GM19397 (cell line): ENCODE results near the gene SFSWAP.

Experiments
- ATAC-seq: cut with Tn5 transposase; IDR thresholded peaks from one replicate; pipeline ENCODE4 v1.9.1; 2021; ENCODE audit warnings: mild to moderate bottlenecking, moderate library complexity; ENCODE audit not compliant: unreplicated experiment

The SFSWAP gene

DNA sequence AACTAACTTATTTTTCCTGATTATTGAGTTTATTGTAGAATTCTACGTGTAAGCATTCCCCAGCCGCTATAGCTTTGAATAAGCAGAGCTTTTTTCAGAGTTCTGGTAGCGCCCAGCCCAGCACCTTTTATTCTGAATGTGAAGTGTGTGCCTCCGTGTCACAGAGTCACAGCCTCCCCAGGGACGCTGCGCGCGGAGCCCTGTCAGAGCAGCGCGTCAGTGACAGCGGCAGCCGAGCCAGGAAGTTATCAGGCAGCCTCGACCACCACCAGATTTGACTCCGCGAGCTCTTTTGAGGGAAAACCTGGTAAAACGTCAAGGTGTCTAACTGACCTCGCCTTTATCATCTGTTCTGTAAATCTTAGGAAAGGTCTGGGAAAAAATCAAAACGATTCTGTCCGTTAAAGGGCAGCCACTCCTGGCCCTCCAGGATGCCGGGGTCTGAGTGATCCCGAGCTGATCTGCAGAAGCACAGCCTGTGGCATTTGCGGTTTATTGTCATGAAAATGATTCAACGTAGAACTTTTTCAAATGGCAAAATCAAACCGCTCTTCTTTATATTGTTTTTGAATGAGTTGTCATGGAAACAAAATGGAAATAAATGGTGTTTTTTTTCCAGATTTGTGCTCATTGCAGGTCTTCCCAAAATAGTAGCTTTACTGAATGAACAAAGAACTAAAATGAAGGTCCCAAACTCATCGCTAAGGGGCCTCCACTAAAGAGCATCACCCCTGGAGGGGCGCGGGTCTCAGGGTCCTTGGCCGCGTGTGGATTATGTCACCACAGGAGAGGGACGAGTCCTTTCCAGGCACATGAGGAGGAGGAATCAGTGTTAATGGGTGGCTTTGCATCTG lies 74.2 kb downstream of the SFSWAP start:
- ATAC-seq = no peak

DNA sequence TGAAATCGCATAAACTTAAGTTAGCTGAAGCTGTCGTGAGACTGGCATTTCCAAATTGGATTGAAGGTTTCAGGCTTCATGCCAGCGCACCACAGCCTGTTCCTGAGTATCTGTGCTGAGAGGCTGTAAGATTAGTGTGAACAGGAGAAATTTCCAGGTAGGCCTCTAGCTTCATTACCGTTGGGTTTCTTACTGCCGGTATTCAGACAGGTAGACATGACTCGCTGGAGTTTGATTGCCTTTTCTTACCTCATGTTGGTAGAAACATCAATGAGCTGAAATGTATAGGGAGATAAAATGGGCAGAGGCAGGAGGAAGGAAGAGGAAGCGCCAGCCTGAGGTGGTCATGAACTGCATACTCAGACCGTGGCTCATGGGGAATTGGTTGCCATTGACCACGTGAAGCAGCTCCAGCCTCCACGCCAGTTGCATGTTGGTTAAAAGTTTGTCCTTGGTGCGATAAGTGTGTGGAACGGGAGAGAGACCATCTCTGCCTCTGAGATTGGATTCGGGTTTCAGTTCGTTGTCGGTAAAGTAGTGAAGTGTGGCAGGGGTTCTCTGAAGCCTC lies 75.0 kb downstream of the SFSWAP start:
- ATAC-seq = no peak

DNA sequence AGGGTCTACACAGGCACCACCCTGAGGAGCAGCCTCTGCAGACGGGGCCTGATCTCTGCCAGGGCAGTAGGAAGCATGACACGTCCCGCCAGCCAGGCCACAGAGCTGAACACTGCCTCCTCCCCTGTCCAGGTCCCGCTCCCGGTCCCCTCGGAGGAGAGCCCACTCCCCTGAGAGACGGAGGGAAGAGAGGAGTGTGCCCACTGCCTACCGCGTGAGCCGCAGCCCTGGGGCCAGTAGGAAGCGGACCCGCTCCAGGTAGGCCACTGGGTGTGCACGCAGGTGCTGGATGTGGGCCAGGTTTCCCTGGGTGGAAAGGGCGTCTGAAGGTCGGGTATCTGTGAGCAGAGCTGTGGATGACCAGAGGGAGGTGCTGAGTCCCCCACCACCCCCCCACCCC lies 75.4 kb downstream of the SFSWAP start:
- ATAC-seq = no peak

DNA sequence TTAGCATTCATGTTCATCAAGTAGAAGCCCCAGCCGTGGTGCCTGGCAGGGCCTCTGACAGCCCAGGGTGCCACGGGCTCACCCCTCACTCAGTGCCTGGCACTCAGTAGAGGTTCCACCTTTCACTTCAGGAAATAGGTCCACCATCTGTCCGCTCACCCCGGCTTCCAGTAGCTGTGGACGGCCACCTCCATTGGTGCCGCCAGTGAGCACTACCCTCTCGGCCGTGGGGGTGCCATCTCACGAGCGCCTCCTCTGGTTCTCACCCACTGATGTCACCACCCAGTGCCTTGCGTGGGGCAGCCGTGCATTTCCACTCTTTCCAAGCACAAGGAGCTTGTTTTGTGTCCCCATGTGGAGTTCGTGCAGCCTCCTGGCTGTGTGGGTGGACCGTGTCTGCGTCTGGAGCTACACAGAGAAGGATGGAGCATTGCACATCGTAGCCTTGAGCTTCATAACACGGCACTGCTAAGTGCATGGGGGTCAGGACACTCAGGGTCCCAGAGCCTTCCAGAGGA lies 76.3 kb downstream of the SFSWAP start:
- ATAC-seq = no peak

DNA sequence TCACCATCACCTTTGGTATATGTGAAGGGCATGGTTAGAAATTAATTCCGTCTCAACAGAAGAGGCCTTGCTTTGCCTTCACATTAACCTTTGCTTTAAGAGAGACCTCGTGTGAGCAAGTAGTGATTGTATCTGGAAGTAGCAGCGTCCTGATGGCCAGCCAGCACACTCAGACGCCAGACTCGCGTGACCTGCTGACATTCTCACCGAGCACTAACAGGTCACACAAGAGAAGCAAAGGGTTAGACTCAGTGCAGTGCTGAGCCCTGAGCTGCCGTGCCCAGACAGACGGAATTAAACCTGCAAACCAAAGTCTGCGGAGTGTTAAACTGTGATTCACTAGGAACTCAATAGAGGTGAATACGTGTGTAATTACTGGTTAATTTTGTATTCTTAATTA lies 77.2 kb downstream of the SFSWAP start:
- ATAC-seq = no peak

DNA sequence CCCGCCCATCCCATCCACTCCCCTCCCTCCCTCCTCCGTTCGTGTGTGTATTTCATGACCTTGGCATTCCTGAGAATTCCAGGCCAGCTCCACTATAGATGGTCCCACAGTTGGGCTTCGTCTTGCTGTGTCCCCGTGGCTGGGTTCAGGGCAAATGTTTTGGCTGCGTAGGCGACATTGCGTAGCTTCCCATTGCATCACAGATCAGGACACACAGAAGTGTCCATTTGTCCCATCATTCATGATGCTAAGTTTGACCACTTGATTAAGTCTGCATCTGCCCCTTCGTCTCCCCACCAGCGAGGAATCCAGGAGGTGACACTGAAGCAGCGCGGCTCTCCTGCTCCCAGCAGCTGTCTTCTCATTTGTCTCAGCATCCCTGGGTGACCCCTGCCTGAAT lies 78.7 kb downstream of the SFSWAP start:
- no peak for ATAC-seq

DNA sequence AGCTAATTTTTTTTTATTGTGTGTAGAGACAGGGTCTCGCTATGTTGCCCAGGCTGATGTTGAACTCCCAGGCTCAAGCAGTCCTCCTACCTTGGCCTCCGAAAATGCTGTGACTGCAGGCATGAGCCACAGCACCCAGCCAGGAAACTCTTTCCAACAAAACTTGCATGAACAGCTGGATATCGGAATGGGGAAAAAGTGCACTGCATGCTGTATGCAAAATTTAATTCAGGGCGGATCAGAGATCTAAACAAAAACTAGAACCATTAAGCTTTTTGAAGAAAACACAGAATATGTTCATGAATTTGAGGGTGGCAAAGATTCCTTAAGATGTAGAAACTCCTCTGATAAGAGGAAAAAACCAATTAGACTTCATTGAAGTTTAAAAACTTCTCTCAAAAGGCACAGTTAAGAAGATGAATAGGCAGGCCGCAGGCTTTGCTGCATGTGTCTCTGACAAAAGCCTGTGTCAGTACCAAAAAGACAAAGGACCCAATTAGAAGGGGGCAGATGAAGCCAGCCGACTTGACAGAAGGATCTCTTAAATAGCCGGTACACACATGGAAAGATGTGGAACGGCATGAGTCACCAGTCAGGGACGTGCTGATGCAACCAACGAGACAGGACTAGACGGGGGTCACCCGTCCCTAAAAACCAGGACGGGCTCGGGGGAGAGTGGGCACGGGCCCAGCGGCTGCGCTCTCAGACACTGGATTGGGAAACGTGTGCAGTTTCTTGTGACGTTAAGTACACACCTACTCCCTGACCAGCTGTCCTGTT lies 82.5 kb downstream of the SFSWAP start:
- no peak for ATAC-seq

DNA sequence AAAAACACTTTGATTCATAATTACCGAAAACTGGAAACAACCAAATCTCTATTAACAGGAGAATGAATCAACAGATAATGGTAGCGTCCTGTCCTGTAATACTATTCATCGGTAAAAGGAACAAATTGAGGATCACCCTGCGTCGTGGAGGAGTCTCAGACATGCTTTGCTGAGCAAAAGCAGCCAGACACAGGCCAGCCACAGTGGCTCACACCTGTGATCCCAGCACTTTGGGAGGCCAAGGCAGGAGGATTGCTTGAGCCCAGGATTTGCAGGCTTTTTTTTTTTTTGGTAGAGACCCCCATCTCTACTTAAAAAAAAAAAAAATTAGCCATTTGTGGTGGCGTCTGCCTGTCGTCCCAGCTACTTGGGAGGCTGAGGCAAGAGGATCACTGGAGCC lies 83.2 kb downstream of the SFSWAP start:
- no peak for ATAC-seq

DNA sequence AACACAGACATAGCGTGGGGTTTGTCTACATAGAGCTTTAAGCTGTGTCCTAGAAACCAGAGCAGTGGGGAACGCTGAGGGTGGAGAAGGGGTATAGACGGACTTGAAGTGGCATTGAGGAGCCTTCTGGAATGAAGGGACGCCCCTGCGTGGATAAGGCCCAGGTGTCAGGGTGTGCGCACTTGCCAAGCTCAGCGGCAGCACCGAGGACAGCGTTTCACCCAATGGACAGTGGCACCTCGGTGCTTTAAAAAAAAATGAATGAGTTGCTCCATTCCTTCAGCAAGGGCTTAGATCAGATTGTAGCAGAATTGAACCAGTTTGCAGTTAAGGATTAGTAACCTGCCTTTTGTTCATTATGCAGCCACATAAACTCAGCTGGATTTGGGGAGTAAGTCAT lies 83.7 kb downstream of the SFSWAP start:
- no peak for ATAC-seq

DNA sequence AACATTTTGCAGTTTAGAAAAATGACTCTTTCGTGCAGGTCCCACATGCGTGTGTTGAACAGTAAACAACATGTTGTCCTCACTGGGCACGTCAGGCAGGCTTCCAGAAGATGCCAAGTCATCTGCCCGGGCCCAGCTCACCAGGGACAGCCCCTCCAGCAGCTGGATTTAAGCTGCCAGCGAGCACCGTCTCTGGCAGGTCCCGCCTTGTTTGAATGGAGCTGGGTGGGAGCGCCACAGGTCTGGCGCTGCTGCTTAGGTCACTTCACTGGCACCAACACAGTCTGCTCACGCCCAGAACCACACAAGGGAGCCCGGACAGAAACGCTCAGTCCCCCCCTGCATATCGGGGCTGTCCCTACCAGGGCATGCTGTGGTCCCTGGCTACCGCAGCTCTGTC lies 84.2 kb downstream of the SFSWAP start:
- ATAC-seq = no peak

DNA sequence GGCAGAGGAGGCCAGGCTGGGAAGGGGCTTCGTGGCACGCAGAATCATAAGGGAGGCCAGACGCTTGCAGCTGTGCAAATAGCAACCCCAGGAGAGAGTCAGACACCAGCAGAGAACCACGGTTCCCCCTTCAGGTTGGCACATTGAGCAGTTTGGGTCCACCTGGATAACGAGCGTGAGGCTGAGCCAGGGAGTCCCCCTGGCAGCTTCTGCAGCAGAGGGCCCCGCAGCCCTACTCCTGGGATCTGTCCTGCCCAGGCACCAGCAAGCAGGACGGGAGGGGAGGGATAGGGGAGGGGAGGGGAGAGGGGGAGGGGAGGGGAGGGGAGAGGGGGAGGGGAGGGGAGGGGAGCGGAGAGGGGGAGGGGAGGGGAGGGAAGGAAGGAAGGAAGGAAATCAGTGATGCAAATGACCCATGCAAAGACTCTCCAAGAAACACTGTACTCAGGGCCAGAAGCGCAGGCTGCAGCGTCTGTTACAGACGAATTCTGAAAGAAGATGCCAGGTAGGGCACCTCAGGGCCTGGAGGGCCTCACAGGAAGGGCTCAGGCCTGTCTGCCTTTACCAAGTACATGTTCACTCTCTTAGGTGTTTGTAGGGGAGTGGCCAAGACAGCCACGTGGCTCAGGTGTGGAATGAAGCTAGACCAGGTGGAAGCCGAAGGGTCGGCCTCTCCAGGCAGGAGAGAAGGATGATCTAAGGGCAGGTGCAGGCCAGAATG lies 85.0 kb downstream of the SFSWAP start:
- no peak for ATAC-seq

DNA sequence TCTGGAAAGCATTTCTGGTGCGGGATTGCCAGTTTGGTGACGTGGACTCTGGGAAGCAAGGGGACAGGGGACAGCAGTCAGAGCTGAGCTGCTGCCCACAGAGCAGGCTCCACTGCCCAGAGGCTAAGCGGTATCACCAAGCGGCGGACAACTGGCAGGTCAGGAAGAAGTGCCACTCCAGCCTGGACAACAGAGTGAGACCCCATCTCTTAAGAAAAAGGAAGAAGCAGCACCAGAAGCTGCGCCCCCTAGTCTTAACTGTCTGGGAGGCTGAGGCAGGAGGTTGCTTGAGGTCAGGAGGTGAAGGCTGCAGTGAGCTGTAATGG lies 85.5 kb downstream of the SFSWAP start:
- no peak for ATAC-seq

DNA sequence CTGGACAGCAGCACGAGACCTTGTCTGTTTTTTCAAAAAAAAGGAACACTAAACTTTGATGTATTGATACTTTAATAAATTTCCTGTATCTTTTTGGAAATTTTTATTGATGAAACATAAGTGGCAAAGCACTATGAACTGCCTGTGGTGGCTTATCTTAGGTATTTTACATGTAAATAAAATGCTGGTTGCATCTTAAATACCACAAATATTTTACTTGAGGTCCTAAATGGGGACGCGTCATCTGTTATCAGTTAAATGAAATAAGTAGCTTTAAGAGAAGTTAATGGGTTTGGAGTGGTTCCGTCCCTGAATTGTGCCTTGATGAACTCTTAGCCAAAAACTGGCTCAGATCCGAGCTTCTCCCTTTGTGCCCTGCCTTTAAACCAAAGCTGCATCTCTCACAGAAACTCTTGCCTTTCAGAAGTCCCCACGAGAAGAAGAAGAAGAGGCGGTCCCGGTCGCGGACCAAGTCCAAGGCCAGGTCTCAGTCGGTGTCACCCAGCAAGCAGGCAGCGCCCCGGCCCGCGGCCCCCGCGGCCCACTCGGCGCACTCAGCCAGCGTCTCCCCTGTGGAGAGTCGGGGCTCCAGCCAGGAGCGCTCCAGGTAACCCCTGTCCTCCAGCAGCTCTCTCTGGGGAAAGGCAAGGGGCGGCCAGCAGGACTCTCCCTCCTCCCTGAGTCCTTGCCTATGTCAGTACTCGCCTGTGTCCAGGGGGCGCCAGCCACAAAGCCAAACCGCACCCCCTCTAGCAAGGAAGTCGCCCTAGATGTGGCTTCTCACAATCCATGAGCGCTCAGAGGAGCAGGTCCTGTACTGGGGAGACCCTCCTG lies 86.1 kb downstream of the SFSWAP start:
- ATAC-seq = no peak

DNA sequence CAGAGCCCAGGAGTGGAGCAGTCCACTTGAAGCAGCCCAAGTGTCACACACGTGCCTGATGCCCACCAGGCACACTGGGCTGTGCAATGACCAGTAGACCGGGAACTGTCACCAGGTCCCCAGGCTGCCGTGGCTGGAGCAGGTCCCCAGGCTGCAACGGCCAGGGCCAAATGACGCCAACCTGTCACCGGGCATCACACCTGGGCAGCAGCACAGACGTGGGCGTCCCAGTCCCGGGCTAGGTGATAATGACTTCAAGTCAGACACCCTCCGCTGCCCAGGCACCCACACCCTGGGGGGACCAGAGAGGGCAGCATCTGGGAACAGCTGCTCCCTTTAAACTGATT lies 86.7 kb downstream of the SFSWAP start:
- ATAC-seq = no peak

DNA sequence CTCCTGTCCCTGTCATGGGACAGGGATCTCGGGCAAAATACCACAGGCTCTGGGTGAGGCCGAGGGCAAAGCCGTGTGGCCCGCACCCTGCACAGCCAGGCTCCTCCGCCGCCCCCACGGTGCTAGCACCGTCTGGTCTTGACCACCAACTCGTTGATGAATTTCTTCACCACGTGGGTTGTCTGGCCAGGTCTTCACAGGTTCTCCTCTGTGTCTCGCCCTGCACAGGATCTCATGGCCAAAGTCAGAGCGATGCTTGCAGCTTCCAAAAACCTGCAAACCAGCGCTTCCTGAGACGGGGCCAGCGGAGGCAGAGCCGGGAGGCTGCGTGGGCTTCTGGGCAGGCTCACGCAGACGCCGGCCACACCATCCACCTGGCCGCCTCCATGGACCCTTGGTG lies 88.3 kb downstream of the SFSWAP start:
- ATAC-seq = no peak

DNA sequence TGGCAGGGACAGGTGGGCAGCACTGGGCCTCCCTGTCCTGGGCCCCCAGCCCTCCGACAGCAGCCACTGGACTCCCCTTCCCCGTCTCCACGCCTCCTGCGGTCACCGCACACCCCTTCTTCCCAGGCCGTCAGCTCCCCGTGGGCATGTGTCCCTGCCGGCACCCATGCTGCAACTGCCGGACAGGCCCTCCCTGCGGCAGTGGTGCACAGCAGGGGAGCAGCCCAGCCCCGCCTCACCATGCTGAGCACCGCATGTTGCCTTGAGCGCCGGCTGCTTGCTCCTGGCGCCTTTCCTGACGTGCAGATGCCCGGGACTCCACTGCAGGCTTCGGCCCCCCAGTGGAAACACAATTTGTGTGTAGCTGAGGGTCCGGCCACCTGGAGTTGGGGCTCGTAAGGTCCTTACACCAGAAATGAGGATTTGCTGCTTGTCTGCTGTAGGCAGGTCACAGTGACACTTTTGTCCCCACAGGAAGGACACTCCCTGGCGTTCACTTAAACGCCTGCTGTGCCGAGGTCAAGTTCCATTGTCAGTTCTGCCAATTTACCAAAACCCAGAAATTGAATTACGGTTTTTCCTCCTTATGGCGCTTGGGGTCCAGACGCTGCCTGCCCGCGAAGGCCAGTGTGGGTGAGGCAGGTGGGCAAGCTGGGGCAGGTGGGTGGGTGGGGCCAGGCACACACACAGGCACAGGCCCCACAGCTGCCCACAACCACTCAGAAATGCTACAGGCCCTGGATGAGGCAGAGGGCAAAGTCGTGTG lies 89.1 kb downstream of the SFSWAP start:
- no peak for ATAC-seq

DNA sequence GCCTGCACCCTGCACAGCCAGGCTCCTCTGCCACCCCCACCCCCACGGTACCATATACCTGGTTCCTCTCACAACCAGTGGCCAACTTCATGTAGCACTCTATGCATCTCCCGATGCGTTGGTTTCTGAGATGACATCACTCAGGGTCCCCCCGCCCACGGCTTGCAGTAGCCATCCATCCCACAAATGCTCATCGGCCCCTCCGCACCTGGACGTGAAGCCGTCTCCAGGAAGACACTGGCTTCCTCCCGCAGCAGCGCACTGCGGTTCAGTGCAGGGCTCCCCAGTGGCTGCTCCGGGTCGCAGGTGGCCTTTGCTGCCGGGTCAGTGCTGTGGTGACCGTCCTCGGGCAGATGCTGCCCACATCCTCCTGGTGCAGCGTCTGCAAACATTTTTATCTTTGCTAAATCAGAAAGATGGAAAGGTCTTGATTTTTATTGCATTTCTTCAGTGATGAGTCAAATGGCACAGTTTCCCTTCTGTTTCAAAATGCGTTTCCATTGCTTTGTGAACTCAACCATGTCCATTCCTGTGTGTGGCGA lies 89.8 kb downstream of the SFSWAP start:
- no peak for ATAC-seq

DNA sequence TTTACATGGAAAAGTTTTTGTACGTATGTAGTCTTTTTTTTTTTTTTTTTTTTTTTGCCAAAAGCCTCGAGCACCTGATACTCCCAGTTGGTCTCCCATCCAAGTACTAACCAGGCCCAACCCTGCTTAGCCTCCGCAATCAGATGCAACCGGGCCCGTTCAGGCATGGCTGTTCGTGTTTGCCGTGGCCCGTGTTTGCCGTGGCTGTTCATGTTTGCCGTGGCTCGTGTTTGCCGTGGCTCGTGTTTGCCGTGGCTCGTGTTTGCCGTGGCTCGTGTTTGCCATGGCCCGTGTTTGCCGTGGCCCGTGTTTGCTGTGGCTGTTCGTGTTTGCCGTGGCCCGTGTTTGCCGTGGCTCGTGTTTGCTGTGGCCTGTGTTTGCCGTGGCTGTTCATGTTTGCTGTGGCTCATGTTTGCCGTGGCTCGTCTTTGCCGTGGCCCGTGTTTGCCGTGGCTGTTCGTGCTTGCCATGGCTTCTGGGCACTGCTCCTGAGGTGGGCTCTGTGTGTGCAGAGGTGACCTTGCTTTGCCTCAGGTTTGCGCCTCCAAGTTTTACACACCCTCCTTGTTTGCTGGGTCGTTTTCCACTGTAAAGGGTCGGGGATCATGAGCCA lies 90.5 kb downstream of the SFSWAP start:
- no peak for ATAC-seq

DNA sequence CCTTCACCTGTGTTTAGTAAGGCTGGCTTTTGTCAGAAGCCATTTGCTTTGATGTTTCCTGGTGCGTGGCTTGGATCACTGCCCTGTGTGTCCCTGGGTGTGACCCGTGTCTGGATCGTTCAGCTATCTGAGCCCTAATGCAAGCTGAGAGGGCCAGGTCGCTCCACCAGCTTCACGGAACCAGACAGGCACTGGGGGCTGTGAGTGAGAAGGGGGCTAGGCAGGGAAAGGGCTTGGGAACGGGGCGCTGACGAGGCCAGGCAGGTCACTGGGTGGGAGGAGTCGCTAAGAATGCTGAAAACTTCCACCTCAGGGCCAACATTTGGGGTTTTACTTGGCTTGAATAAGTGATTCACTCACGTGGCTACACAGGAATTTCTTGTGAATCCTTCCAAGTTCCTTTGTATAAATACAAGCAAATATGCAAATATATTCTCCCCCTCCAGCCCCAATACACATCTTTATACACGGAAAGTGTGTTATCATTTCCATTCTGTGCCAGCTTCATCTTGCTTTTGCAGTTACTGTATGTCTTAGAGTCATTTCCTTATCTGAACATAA lies 93.2 kb downstream of the SFSWAP start:
- no peak for ATAC-seq
